HFF-Myc (cell line): ENCODE measurements around the gene CPNE7.

Source experiments
- DNase-seq: peaks from one replicate; pipeline ENCODE4 v3.0.0-alpha.2; 2011; ENCODE audit warnings: low read depth; ENCODE audit errors: extremely low read depth
- H3K4me3 ChIP-seq: replicated peaks from 2 replicates; pipeline ENCODE4 v1.5.1; 2011; ENCODE audit warnings: low read depth, mild to moderate bottlenecking, control low read depth, low read length
- CTCF ChIP-seq: IDR thresholded peaks from 2 replicates; pipeline ENCODE4 v1.5.1; 2012; ENCODE audit warnings: mild to moderate bottlenecking, low read depth, low read length, control low read depth; ENCODE audit errors: missing control alignments

CPNE7 gene

DNA sequence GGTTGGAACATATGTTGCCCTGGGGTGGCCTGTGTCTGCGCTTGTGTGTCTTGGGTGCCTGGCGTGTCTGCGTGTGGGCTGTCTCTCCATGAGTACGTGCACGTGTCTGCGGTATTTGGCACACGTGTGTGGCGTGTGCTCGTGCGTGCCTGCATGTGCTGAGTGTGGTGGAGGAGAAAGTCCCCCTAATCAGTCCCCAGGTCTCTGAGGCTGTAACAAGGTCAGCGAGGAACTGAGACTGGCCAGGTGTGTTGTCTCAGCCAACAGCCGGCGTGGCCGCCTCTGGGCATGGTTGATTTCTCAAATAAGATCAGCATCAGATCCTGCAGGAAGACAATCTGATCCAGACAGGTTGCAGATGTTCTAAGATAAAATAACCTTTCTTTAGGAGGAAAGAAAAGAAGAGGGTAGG is 3.5 kb upstream of the CPNE7 start:
- DNase-seq, result no peak
- H3K4me3 ChIP-seq, result no peak overlapping the region
- no peak for TF ChIP-seq CTCF

GRCh38 chr16:89572485-89573205 is 2.9 kb upstream of the CPNE7 start:
- no peak overlapping the region for H3K4me3 ChIP-seq
- no peak for DNase-seq
- no peak for TF ChIP-seq CTCF

- no peak for TF ChIP-seq CTCF
- H3K4me3 ChIP-seq, result no peak overlapping the region
- no peak for DNase-seq
Observed at GRCh38 chr16:89573826-89574680, 1.5 kb upstream of the CPNE7 start.

DNA sequence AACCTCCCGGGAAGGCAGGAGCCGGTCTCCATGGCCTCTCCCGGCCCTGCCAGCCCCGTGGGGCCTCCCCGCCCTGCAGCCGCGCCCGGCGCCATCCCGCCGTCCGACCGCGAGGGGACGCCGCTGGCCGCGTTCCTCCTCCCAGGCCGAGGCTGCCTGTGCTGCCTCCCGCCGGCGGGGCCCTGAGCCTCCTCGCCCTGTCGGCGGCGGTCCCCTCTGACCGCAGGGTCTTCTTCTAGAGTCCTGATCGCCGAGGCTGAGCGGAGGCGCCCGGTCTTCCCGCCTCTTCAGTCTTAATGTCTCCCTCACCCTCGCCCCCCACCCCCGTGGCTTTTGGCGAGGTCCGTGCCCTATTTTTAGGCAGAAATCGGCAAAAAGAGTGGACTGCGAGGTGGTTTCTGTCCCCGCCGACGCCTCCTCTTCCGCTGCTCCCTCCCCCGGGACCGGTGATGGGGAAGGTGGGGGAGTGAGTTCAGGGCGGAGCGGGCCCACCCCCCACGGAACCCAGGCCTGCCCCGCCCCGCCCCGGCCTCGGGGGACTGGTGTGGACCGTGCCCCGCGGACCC is 794 bp upstream of the CPNE7 start:
- peak; percentile 75 for TF ChIP-seq CTCF
- H3K4me3 ChIP-seq, result peak overlapping the region; percentile 77
- no peak for DNase-seq

DNA sequence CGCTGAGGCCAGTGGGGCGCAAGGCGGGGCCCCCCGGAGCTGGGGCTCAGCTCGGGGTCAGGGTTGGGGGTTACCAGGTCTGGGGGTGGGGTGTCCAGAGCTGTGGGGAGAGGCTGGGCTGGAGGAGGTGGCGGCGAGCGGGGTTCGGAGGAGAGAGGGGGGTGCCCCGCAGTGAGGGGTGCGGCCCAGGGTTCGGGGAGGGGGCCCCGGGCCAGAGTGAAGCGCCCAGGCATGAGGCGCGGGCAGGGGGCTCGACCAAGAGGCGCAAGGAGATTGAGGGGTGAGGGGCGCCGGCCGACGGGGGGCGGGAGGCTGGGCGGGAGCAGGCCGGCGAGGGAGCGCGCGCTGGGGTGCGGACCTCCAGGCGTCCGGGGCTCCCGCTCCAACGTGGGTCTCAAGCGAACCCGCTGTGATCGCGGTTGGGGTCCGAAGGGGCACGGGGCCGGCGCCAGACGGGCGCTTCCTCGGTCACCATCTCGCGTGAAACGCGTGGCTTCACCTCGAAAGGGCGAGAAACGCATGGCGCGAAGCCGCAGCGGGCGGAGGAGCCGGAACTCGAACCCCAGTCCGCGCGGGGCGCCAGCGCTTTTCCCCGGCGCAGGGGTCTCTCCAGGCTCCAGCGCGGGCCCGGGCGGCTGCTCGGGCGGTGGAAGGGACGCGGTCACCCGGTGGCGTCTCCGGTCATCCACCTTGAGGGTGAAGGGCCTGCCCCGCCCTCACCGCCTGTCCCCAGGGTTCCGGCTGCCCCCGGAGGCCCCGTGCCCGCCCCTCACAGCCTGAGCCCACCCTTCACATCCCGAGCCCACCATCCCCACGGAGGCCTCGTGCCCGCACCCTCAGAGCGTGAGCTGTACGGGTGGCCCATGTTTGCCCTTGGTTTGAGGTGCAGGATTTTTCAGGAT is 846 bp downstream of the CPNE7 start:
- TF ChIP-seq CTCF, result no peak
- no peak for DNase-seq
- peak overlapping the region; percentile 77 for H3K4me3 ChIP-seq

GRCh38 chr16:89577055-89577759 is 1.6 kb downstream of the CPNE7 start:
- peak overlapping the region; percentile 77 for H3K4me3 ChIP-seq
- no peak for DNase-seq
- no peak for TF ChIP-seq CTCF
